ENCODE results near the gene TLE3. TPM values are rescaled to one million over a fixed set of nuclear protein-coding genes. Genes with fewer than 3 reads are reported as not detected.

TLE3 gene
- total and polyA plus RNA-seq, 2 of the 4 experiments (the other 2 are of a cell fraction), result 6.5 to 16.3 TPM

DNA sequence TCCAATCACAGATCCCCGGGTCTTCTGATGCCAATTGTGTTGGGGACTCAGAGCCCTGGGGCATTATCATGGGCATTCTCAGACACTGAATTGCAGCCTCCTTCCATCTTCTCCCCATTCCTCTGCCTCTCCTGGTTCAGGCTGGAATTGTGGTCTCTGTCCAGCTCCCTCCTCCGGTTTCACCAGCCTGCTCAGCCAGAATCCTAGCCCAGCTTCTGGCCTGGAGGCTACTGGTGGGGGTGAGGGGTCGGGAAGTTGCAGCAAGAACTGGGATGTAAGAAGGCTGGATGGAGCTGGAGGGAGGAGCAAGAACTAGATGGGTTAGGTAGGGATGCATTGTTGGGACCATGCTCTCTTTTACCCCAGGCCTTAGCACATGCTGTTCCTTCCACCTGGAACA lies 53.5 kb downstream of the TLE3 start:
- Histone ChIP-seq H3K9me1 (ENCODE audit: insufficient read depth, low read length) (peaks cover 3% of the 10 kb centered on the region; the same call in 1 of the 2 replicates), H3K36me3 (ENCODE audit: control insufficient read depth, insufficient read depth, low read length) (peaks cover 2% of the 10 kb centered on the region; the same call in 1 of the 2 replicates), H3K18ac (ENCODE audit: low read depth, low read length) (no peak overlapping the region), H3K14ac (replicated peaks; ENCODE audit: low read depth, low read length) (no peak overlapping the region), H2BK5ac (ENCODE audit: low read depth, low read length, poor library complexity, severe bottlenecking) (no peak overlapping the region), H2BK20ac (ENCODE audit: low read depth, low read length) (no peak overlapping the region), H4K5ac (ENCODE audit: low read depth, low read length) (no peak overlapping the region), H3K4me3 (ENCODE audit: insufficient read depth, low read depth, low read length) (no peak overlapping the region), H3K9ac (ENCODE audit: low read depth, low read length) (no peak overlapping the region), H3K27me3 (ENCODE audit: control insufficient read depth, insufficient read depth, low read length) (peaks cover 2% of the 10 kb centered on the region), H2AK9ac (replicated peaks; ENCODE audit: low read depth, low read length, poor library complexity) (no peak overlapping the region), H2BK15ac (ENCODE audit: low read depth, low read length) (no peak overlapping the region), H2BK120ac (ENCODE audit: low read depth, low read length) (no peak overlapping the region), H4K91ac (ENCODE audit: insufficient read depth, low read depth, low read length) (no peak overlapping the region), H3K23ac (ENCODE audit: low read depth, low read length) (no peak overlapping the region), H2AK5ac (ENCODE audit: low read depth, low read length) (no peak overlapping the region), H3K27ac (ENCODE audit: insufficient read depth, low read length) (no peak overlapping the region), H3K4me2 (ENCODE audit: low read depth, low read length) (no peak overlapping the region), H4K8ac (ENCODE audit: low read depth in 2 of 2, low read length in 2 of 2) (no peak overlapping the region), H3K4ac (ENCODE audit: low read depth, low read length) (no peak overlapping the region), H3K4me1 (ENCODE audit: control insufficient read depth, insufficient read depth, low read length) (peaks cover 2% of the 10 kb centered on the region; the same call in 1 of the 2 replicates), H2AFZ (replicated peaks; ENCODE audit: low read length, poor library complexity) (no peak overlapping the region), H4K20me1 (ENCODE audit: insufficient read depth, low read length) (0 out of 2 replicates have a peak, but pooled peaks cover 5% of the 10 kb centered on the region), H3K9me3 (ENCODE audit: control insufficient read depth, insufficient read depth, low read length) (no peaks in the 10 kb centered on the region), H3K56ac (ENCODE audit: extremely low read depth, insufficient read depth, low read length) (no peak overlapping the region), H3K79me1 (ENCODE audit: low read depth in 1 of 2, low read length in 2 of 2) (no peaks in the 10 kb centered on the region)
- ATAC-seq (ENCODE audit: low read depth), result no peak
- intact Hi-C loops (cut with micrococcal nuclease) (no loop called here), dilution Hi-C loops (cut with HindIII; ENCODE audit: low sequenced_read_pairs, unreplicated experiment) (no loop called here), in situ Hi-C loops (cut with MboI; ENCODE audit: low sequenced_read_pairs) (no loop called here)
- POLR2A ChIA-PET (ENCODE audit: unreplicated experiment), result no interaction called here
- WGBS, 2 experiments (ENCODE audit: extremely low coverage in 2 of 2, insufficient read length in 1 of 2), result no CpG with 5 or more reads among the region's 3 CpGs
- DNase-seq, result no peak
- CTCF ChIA-PET, result no interaction called here
- TF ChIP-seq MAZ (IDR thresholded peaks at IDR 0.05; ENCODE audit: borderline replicate concordance, low read depth, low read length), result no peak
- TF ChIP-seq MXI1 (IDR thresholded peaks at IDR 0.05; ENCODE audit: borderline replicate concordance, low read depth, low read length), result no peak
- no peak for TF ChIP-seq POLR2A (IDR thresholded peaks at IDR 0.05; ENCODE audit: low read depth, low read length)
- TF ChIP-seq RFX5 (IDR thresholded peaks at IDR 0.05; ENCODE audit: low read depth, low read length), result no peak
- no peak for TF ChIP-seq NFE2L2 (IDR thresholded peaks at IDR 0.05; ENCODE audit: low read depth, low read length)
- no peak for TF ChIP-seq RAD21 (IDR thresholded peaks at IDR 0.05; ENCODE audit: low read length)
- no peak for TF ChIP-seq SMC3 (IDR thresholded peaks at IDR 0.05; ENCODE audit: low read depth, low read length)
- no peak for TF ChIP-seq BHLHE40 (IDR thresholded peaks at IDR 0.05; ENCODE audit: low read depth, low read length)
- no peak for TF ChIP-seq CHD1 (IDR thresholded peaks at IDR 0.05; ENCODE audit: low read depth, low read length)
- TF ChIP-seq FOS (IDR thresholded peaks at IDR 0.05; ENCODE audit: low read depth, low read length), result no peak
- TF ChIP-seq CEBPB (IDR thresholded peaks at IDR 0.05; ENCODE audit: low read depth, low read length), result no peak
- no peak for TF ChIP-seq MAFK (IDR thresholded peaks at IDR 0.05; ENCODE audit: low read depth, low read length)
- TF ChIP-seq, protein P1, sequence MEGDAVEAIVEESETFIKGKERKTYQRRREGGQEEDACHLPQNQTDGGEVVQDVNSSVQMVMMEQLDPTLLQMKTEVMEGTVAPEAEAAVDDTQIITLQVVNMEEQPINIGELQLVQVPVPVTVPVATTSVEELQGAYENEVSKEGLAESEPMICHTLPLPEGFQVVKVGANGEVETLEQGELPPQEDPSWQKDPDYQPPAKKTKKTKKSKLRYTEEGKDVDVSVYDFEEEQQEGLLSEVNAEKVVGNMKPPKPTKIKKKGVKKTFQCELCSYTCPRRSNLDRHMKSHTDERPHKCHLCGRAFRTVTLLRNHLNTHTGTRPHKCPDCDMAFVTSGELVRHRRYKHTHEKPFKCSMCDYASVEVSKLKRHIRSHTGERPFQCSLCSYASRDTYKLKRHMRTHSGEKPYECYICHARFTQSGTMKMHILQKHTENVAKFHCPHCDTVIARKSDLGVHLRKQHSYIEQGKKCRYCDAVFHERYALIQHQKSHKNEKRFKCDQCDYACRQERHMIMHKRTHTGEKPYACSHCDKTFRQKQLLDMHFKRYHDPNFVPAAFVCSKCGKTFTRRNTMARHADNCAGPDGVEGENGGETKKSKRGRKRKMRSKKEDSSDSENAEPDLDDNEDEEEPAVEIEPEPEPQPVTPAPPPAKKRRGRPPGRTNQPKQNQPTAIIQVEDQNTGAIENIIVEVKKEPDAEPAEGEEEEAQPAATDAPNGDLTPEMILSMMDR (conservative IDR thresholded peaks at IDR 0.05; ENCODE audit: low read depth, low read length), result no peak
- TF ChIP-seq RCOR1 (IDR thresholded peaks at IDR 0.05; ENCODE audit: insufficient replicate concordance, low read length), result no peak
- TF ChIP-seq USF2 (IDR thresholded peaks at IDR 0.05; ENCODE audit: low read depth, low read length), result no peak
- TF ChIP-seq ELK1 (IDR thresholded peaks at IDR 0.05; ENCODE audit: borderline replicate concordance, low read depth, low read length), result no peak
- BruUV-seq (replicated peaks), result no TSS peak
